PFSK-1 (cell line): Measurements from ENCODE around the gene SLC12A3.

Experiments
- SIN3A ChIP-seq: IDR thresholded peaks from 2 replicates; pipeline ENCODE4 v1.6.1; 2012; ENCODE audit warnings: mild to moderate bottlenecking, low read length, moderate library complexity, borderline replicate concordance; ENCODE audit not compliant: insufficient read depth
- TF ChIP-seq, protein P1 (sequence below), 2 experiments: IDR thresholded peaks; 2 replicates each; pipeline versions ENCODE4 v1.6.1 to v1.8.0; 2011 to 2012; ENCODE audit warnings: low read depth in 2 of 2, low read length in 2 of 2, control low read depth in 1 of 2, inconsistent platforms in 1 of 2, mild to moderate bottlenecking in 1 of 2, moderate library complexity in 1 of 2; ENCODE audit not compliant: insufficient read depth in 1 of 2

DNA sequence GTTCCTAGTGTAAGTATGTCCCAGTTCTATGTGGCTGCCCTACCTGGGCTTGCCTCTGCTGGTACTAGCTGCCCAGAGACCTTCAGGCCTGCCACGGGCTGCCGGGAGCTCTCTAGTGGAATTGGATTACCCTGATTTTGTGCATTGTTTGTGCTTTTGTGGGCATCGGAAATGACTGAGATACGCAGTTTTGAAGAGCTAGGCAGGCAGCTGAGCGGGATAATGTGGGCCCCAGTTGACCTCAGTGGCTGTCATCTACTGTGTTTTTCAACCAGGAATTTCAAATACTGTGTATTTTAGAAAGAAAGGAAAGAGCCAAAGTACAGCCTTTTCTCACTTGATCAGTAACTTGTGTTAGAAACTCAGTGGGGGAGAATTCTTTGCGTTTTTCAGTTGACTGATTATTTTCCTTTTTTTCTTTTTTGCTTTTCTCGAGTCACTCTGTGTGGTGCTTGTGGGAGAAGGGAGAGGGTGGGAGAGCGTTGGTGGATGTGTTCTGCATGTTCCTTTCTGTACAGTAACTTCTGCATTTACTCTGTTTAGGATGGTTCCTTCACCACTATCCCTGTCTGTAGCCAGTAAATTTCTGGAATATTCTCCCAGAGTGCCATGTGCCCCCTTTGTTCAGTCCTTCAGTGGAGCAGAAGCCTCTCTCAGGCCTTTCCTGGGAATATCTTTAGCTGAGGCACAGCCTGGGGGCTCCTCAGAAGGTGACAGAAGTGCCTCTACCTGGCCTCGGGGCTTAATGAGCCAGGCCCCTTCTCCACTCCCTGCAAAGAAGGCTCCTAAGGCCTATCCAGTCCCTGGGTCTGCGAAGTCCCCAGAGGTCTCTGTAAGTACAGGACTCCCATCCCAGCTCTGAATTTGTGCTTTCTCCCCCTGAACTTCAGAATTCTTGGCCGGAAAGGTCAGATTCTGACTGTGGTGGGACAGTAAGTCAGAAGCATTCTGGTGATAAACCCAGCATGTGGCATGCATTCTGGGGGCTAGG is 15.0 kb upstream of the SLC12A3 start:
- TF ChIP-seq, protein P1, sequence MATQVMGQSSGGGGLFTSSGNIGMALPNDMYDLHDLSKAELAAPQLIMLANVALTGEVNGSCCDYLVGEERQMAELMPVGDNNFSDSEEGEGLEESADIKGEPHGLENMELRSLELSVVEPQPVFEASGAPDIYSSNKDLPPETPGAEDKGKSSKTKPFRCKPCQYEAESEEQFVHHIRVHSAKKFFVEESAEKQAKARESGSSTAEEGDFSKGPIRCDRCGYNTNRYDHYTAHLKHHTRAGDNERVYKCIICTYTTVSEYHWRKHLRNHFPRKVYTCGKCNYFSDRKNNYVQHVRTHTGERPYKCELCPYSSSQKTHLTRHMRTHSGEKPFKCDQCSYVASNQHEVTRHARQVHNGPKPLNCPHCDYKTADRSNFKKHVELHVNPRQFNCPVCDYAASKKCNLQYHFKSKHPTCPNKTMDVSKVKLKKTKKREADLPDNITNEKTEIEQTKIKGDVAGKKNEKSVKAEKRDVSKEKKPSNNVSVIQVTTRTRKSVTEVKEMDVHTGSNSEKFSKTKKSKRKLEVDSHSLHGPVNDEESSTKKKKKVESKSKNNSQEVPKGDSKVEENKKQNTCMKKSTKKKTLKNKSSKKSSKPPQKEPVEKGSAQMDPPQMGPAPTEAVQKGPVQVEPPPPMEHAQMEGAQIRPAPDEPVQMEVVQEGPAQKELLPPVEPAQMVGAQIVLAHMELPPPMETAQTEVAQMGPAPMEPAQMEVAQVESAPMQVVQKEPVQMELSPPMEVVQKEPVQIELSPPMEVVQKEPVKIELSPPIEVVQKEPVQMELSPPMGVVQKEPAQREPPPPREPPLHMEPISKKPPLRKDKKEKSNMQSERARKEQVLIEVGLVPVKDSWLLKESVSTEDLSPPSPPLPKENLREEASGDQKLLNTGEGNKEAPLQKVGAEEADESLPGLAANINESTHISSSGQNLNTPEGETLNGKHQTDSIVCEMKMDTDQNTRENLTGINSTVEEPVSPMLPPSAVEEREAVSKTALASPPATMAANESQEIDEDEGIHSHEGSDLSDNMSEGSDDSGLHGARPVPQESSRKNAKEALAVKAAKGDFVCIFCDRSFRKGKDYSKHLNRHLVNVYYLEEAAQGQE (IDR thresholded peaks at IDR 0.05; ENCODE audit: insufficient read depth in 1 of 2, low read depth in 2 of 2, low read length in 2 of 2) = no peak
- TF ChIP-seq SIN3A = no peak
